Activated T-cell treated with anti-CD3 and anti-CD28 coated beads for 4 hours (primary cell): ENCODE measurements around the gene TEX2.

Experiments used
- DNase-seq: peaks from one replicate; pipeline ENCODE4 v3.0.0-alpha.2; 2020

Gene TEX2

GRCh38 chr17:64269687-64270649 lies 6.9 kb upstream of the TEX2 start:
- no peak for DNase-seq

GRCh38 chr17:64264891-64265290 lies 1.8 kb upstream of the TEX2 start:
- no peak for DNase-seq

- peak; percentile 50 for DNase-seq
These were observed 661 bp downstream of the TEX2 start for GRCh38 chr17:64262198-64262999.

- DNase-seq, result no peak
These were observed 1.5 kb downstream of the TEX2 start for GRCh38 chr17:64261417-64262145.

GRCh38 chr17:64260886-64261285 lies 2.2 kb downstream of the TEX2 start:
- no peak for DNase-seq

GRCh38 chr17:64259922-64260321 lies 3.1 kb downstream of the TEX2 start:
- DNase-seq, result no peak

GRCh38 chr17:64259426-64259825 lies 3.6 kb downstream of the TEX2 start:
- no peak for DNase-seq

- no peak for DNase-seq
These were observed 5.9 kb downstream of the TEX2 start for GRCh38 chr17:64256913-64257807.

- DNase-seq, result no peak
These were observed 7.3 kb downstream of the TEX2 start for GRCh38 chr17:64255764-64256163.

GRCh38 chr17:64254755-64255154 lies 8.3 kb downstream of the TEX2 start:
- DNase-seq, result no peak

GRCh38 chr17:64253470-64253869 lies 9.6 kb downstream of the TEX2 start:
- DNase-seq, result no peak

- no peak for DNase-seq
These were observed 10.2 kb downstream of the TEX2 start for GRCh38 chr17:64252831-64253230.

- no peak for DNase-seq
These were observed 12.7 kb downstream of the TEX2 start for GRCh38 chr17:64250233-64250835.

GRCh38 chr17:64247836-64248235 lies 15.2 kb downstream of the TEX2 start:
- DNase-seq, result no peak

- no peak for DNase-seq
These were observed 17.6 kb downstream of the TEX2 start for GRCh38 chr17:64245218-64246145.

GRCh38 chr17:64244165-64244564 lies 18.9 kb downstream of the TEX2 start:
- DNase-seq, result no peak

- no peak for DNase-seq
These were observed 19.7 kb downstream of the TEX2 start for GRCh38 chr17:64243340-64243739.

GRCh38 chr17:64242633-64243032 lies 20.4 kb downstream of the TEX2 start:
- no peak for DNase-seq

- no peak for DNase-seq
These were observed 22.2 kb downstream of the TEX2 start for GRCh38 chr17:64240741-64241347.

GRCh38 chr17:64240261-64240740 lies 22.8 kb downstream of the TEX2 start:
- no peak for DNase-seq
